Cerebellar nuclear complex (tissue), 1 donor: ENCODE data around the gene COQ3.

Experiments
- DNase-seq, 2 experiments: peaks; one replicate each; lab custom pipeline; 2025; lab: John Stamatoyannopoulos, UW

Gene COQ3

DNA sequence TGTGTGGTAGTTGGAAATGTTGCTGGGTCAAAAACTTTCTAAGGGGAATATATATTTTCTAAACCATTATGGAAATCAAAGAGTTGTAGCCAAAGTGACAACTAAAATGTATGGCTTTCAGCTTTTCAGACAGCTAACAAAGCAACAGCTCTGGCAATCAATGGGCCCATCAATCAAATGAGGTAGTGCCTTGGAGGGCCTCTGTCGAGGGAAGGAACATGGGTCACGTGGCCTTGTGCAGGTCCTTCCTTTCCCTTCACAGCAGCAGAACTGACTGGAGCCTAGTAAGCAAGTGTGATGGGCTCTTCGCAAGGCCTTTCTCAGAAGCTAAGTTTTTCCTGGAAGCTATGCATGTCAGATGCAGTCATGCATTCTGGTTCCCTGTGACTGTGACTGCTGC, 62.5 kb downstream of the COQ3 start:
- no peak for DNase-seq

DNA sequence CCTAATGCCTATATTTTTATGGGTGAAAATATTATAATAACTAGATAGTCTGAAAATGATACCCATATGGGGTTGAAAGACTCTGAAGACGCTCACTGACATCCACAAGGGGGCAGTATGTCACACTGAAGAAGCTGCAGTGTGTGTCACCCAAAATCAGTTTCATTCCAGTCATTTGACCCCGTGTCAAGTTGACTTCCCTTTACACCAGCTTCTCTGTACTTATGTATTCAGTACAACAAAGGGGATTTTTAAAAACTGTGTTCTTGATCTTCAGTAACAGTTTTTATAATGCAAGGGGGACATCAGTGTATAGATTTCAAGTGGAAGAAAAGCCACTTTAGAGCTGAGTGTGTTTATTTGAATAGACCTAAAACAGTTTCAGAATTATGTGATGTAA, 63.8 kb downstream of the COQ3 start:
- no peak for DNase-seq

DNA sequence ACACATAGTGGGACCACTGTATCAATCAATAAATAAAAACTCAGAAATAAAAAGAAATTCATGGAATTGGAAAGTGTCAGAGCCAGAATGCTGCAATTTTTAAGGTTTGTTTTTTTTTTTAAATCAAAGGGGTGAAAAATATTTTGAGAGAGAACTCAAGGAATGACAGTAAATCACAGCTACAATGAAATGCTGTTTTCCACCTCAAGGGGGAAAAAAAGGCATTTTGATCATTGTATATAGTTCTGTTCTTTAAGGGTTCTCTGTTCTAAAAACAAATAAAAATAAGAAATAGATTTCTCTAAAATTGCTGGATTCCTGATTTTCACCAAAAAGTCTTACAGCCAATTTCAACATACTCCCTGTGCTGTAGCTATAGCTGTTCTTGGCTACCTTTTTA, 69.0 kb downstream of the COQ3 start:
- no peak for DNase-seq
